ENCODE results near the gene PSMA2.

DNA sequence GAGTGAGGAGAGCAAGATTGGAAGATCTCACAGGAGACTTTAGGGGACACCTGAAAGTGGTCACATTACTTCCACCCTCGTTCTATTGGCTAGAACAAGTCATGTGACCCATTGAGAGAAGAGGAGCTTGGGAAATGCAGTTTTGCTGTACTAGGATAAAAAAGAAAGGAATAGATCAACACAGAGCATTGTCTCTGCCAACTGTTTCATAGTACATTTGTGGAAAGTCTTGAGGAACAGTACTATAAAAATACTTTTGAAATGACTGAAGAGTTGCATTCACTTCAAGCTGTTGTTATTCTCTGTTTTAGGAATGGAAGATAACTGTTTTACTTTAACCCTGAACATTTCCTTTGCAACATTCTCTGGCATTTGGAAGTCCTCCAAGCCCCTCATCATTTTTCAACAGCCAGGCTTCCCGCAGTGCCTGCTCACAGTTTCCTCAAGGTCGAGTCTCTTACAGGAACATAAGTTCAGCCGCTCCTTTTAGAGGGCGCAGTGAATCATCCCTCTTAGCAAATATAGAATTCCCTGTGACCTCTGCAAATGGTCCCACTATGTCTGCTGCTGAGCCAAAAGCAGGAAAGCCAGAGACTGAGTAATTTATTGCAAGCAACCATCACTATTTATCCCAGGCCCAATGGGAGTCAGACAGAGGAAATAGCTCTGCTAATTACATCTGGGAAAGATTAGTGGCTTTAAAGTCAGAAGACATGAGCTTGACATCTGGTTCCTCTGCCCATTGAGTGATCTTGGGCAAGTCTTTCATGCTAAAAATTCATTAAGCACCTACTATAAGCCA is 40.9 kb upstream of the PSMA2 start:
- TF ChIP-seq GATA2 (IDR thresholded peaks at IDR 0.05; ENCODE audit: low read depth, low read length) (no peak), GATA3 (IDR thresholded peaks at IDR 0.05; ENCODE audit: low read depth, low read length) (no peak)

Data from SH-SY5Y (cell line).